GM12878 (cell line): ENCODE measurements around the gene CHSY3. TPM values are rescaled to one million over a fixed set of nuclear protein-coding genes. Genes with fewer than 3 reads are reported as not detected.

Experiments
- ATAC-seq: fragments of 200-7000 bp; cut with Tn5 transposase; 3 replicates; pipeline ENCODE4 v1.9.1; 2020; ENCODE audit warnings: mild to moderate bottlenecking, moderate library complexity
- BruUV-seq: library from RNA; stranded (reverse); fragments of 400-500 nt; replicated peaks from 2 replicates; lab custom pipeline; 2021; lab: Mats Ljungman, UMichigan
- CTCF ChIA-PET: fragments of 300-600 bp; sonication (Branson Sonifier 250); formaldehyde crosslinking; extraction: SDS; loops from one replicate; lab custom pipeline; 2021; ENCODE audit warnings: inconsistent platforms; lab: Yijun Ruan, JAX
- POLR2A ChIA-PET: fragments of 350-600 bp; formaldehyde crosslinking; extraction: SDS; loops from one replicate; lab custom pipeline; 2021; ENCODE audit warnings: inconsistent platforms; lab: Charles Lee
- RAD21 ChIA-PET: fragments of 300-600 bp; sonication (Branson Sonifier 250); formaldehyde crosslinking; loops from one replicate; lab custom pipeline; 2023; ENCODE audit warnings: antibody characterized with exemption; ENCODE audit not compliant: unreplicated experiment; lab: Charles Lee
- SMC1A ChIA-PET: fragments of 300-600 bp; sonication (Branson Sonifier 250); formaldehyde crosslinking; loops from one replicate; lab custom pipeline; 2023; ENCODE audit not compliant: unreplicated experiment, uncharacterized antibody; lab: Charles Lee
- DNase-seq: peaks from one replicate; pipeline ENCODE4 v3.0.0-alpha.2; 2011; ENCODE audit warnings: low read depth, low spot score
- FAIRE-seq: peaks from 3 replicates; lab custom pipeline; 2011; peaks lifted over from hg19 to GRCh38; lab: Jason Lieb, UNC
- H2AFZ ChIP-seq: 2 replicates; pipeline ENCODE4 v1.6.0; 2011; ENCODE audit warnings: low read depth, low read length, control low read depth; ENCODE audit not compliant: control insufficient read depth
- H3K27ac ChIP-seq: 2 replicates; pipeline ENCODE4 v1.5.1; 2011; ENCODE audit warnings: control low read depth; ENCODE audit not compliant: control insufficient read depth, insufficient read depth
- H3K27me3 ChIP-seq, 2 experiments: replicated peaks in 1 of 2; 2 replicates each; pipeline versions ENCODE4 v1.6.0 to v1.6.1; 2011; ENCODE audit warnings: low read length in 1 of 2; ENCODE audit not compliant: control insufficient read depth in 2 of 2, insufficient read depth in 2 of 2
- H3K36me3 ChIP-seq, 2 experiments: 2 replicates each; pipeline ENCODE4 v1.5.1; 2011; ENCODE audit warnings: low read length in 1 of 2; ENCODE audit not compliant: control insufficient read depth in 2 of 2, insufficient read depth in 2 of 2
- H3K4me1 ChIP-seq: 2 replicates; pipeline ENCODE4 v1.6.1; 2011; ENCODE audit warnings: mild to moderate bottlenecking, low read length, moderate library complexity, mixed read lengths; ENCODE audit not compliant: control insufficient read depth, insufficient read depth
- H3K4me2 ChIP-seq: 2 replicates; pipeline ENCODE4 v1.6.0; 2011; ENCODE audit warnings: control low read depth; ENCODE audit not compliant: control insufficient read depth, insufficient read depth
- H3K4me3 ChIP-seq: fragments of 200-600 bp; sonication (generic); 2 replicates; pipeline ENCODE4 v1.5.1; 2016
- H3K79me2 ChIP-seq: 2 replicates; pipeline ENCODE4 v1.6.0; 2011; ENCODE audit warnings: low read length; ENCODE audit not compliant: control insufficient read depth, insufficient read depth
- H3K9ac ChIP-seq: 2 replicates; pipeline ENCODE4 v1.8.0; 2011; ENCODE audit warnings: low read length, control low read depth, mixed read lengths; ENCODE audit not compliant: control insufficient read depth, insufficient read depth
- H3K9me3 ChIP-seq: replicated peaks from 3 replicates; pipeline ENCODE4 v1.5.1; 2011; ENCODE audit warnings: mild to moderate bottlenecking, low read length; ENCODE audit not compliant: control insufficient read depth, insufficient read depth
- H4K20me1 ChIP-seq: 2 replicates; pipeline ENCODE4 v1.6.0; 2011; ENCODE audit not compliant: control insufficient read depth, insufficient read depth
- BHLHE40 ChIP-seq, 2 experiments: fragments of 450-650 bp in 1 of 2; IDR thresholded peaks; 2 replicates each; pipeline ENCODE4 v1.6.1; 2011 to 2017; ENCODE audit warnings: low read depth in 2 of 2, borderline replicate concordance in 1 of 2, improper control_type of control experiment in 1 of 2, low read length in 1 of 2, mild to moderate bottlenecking in 1 of 2
- EED ChIP-seq: sonication (generic); IDR thresholded peaks from 2 replicates; pipeline ENCODE4 v1.6.1; 2016; ENCODE audit warnings: antibody characterized with exemption, low read depth
- FOXM1 ChIP-seq: IDR thresholded peaks from 2 replicates; pipeline ENCODE4 v1.6.1; 2012; ENCODE audit warnings: low read depth, mild to moderate bottlenecking, inconsistent platforms, low read length, moderate library complexity
- HDAC6 ChIP-seq: fragments of 200-600 bp; sonication (generic); IDR thresholded peaks from one replicate; pipeline ENCODE4 v1.8.0; 2017; ENCODE audit warnings: antibody characterized with exemption; ENCODE audit not compliant: unreplicated experiment
- IKZF1 ChIP-seq: fragments of 450-650 bp; conservative IDR thresholded peaks from 2 replicates; pipeline ENCODE4 v1.6.1; 2017; ENCODE audit warnings: antibody characterized with exemption, mild to moderate bottlenecking
- IKZF2 ChIP-seq, 2 experiments: fragments of 450-650 bp; IDR thresholded peaks; 2 replicates each; pipeline ENCODE4 v1.6.1; 2017; ENCODE audit warnings: mild to moderate bottlenecking in 2 of 2, moderate library complexity in 2 of 2
- MTA2 ChIP-seq: fragments of 450-650 bp; IDR thresholded peaks from 2 replicates; pipeline ENCODE4 v1.6.1; 2016; ENCODE audit warnings: low read depth, mild to moderate bottlenecking, moderate library complexity
- NFIC ChIP-seq: IDR thresholded peaks from 2 replicates; pipeline ENCODE4 v1.6.1; 2012; ENCODE audit warnings: low read depth, mild to moderate bottlenecking, inconsistent platforms, low read length, moderate library complexity
- NFYA ChIP-seq: IDR thresholded peaks from 2 replicates; pipeline ENCODE4 v1.6.1; 2011; ENCODE audit warnings: low read depth, mild to moderate bottlenecking, low read length, improper control_type of control experiment, borderline replicate concordance
- PML ChIP-seq: IDR thresholded peaks from 2 replicates; pipeline ENCODE4 v1.6.1; 2012; ENCODE audit warnings: low read length, inconsistent platforms
- POU2F2 ChIP-seq: IDR thresholded peaks from 3 replicates; pipeline ENCODE4 v1.6.1; 2011; ENCODE audit warnings: low read depth, mild to moderate bottlenecking, low read length, borderline replicate concordance
- RAD51 ChIP-seq: fragments of 450-650 bp; IDR thresholded peaks from 2 replicates; pipeline ENCODE4 v1.6.1; 2016; ENCODE audit warnings: moderate library complexity, mild to moderate bottlenecking, inconsistent platforms
- TCF3 ChIP-seq: IDR thresholded peaks from 2 replicates; pipeline ENCODE4 v1.6.1; 2012; ENCODE audit warnings: low read depth, mild to moderate bottlenecking, low read length, borderline replicate concordance; ENCODE audit not compliant: insufficient read depth
- ZNF217 ChIP-seq: fragments of 450-650 bp; IDR thresholded peaks from 2 replicates; pipeline ENCODE4 v1.6.1; 2017; ENCODE audit warnings: antibody characterized with exemption, mild to moderate bottlenecking
- ZSCAN29 ChIP-seq: fragments of 450-650 bp; IDR thresholded peaks from 2 replicates; pipeline ENCODE4 v1.6.1; 2017; ENCODE audit warnings: mild to moderate bottlenecking, moderate library complexity
- in situ Hi-C: fragments of 300-500 bp; cut with MboI; formaldehyde crosslinking; loops from 9 replicates; pipeline ENCODE4 v1.14.3; 2018; ENCODE audit warnings: mixed read lengths
- intact Hi-C: fragments of 100-400 bp; cut with micrococcal nuclease; formaldehyde crosslinking; loops from one replicate; pipeline ENCODE4 v1.14.2; 2022; ENCODE audit not compliant: unreplicated experiment
- polyA plus RNA-seq, 11 experiments: library from polyadenylated mRNA; depleted of rRNA in 4 of 11; unstranded in 6 of 11; stranded (reverse) in 5 of 11; fragments of >200 nt; fragmentation: Nextera tagmentation in 4 of 11; fragmentation: Illumina TruSeq in 1 of 11; extraction: Ambion mirVana in 4 of 11; extraction: Trizol in 1 of 11; gene quantifications; 1 replicate in 1 of 11; 2 replicates in 10 of 11; pipeline versions ENCODE4 v1.2.1 to v1.2.3, GENCODE V29; 2011 to 2016; ENCODE audit warnings: inconsistent platforms in 2 of 11, missing spikeins in 2 of 11, low read depth in 1 of 11
- total RNA-seq, 4 experiments: library from RNA; depleted of rRNA in 3 of 4; stranded (reverse); fragments of >200 nt in 3 of 4; fragmentation: Illumina TruSeq in 1 of 4; extraction: Trizol in 1 of 4; gene quantifications; 2 replicates each; pipeline versions ENCODE4 v1.2.1 to v1.2.3, GENCODE V29; 2013 to 2021
- TF ChIP-seq, protein P1 (sequence below): IDR thresholded peaks from 2 replicates; pipeline ENCODE4 v1.6.1; 2011; ENCODE audit warnings: borderline replicate concordance, low read depth, mild to moderate bottlenecking, moderate library complexity, mixed read lengths, low read length; ENCODE audit not compliant: insufficient read depth; ENCODE audit errors: extremely low read length
- TF ChIP-seq, protein P2 (sequence below): fragments of 450-650 bp; IDR thresholded peaks from 2 replicates; pipeline ENCODE4 v1.6.1; 2017; ENCODE audit warnings: mild to moderate bottlenecking, low read depth, inconsistent platforms; ENCODE audit not compliant: poor library complexity, severe bottlenecking
- TF ChIP-seq, protein P3 (sequence below): fragments of 450-650 bp; IDR thresholded peaks from 2 replicates; pipeline ENCODE4 v1.6.1; 2016; ENCODE audit warnings: mild to moderate bottlenecking

CHSY3 gene
- total and polyA plus RNA-seq, 10 of the 15 experiments (the other 5 are each of a cell fraction or from before 2014, with no cell fraction given) = not detected

DNA sequence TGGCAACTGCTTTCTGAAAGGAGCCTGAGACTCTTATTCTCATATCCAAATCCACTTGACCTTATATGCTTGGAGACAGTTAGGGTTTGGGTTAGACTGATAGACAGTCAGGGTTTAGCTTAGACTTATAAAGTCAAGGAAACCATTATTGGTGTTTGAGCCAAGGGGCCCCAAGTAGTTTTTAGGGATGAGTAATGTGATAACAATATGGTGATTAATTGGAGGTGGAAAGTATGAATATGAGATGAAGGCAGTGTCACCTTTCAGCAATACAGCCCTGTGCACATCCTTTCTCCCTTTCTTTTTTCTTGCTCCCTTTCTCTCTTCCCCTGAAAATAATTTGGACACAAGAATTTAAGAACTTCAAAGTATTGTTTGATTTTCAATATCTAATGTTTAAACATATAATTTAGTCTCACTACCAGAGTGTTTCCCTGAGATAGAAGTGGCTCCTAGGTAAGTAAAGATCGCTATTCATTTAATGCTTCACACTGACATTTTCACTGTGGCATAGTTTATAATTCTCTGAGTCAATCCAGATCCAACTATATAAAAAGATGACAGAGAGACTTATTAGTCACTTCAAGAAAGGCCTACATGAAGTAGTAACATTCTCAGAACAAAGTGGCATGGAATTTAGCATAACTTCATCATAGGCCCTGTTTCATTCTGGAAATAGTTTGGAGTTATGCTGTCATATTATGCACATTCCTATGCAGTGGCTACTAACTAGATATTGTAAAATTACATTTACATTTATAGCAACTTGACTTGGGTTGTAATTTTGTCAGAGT lies 200.8 kb downstream of the CHSY3 start (continued):
- TF ChIP-seq NFIC (no peak), RAD51 (no peak), ZSCAN29 (no peak), ZNF217 (no peak), IKZF1 (no peak), HDAC6 (no peak), PML (no peak), FOXM1 (no peak), POU2F2 (no peak)
- TF ChIP-seq, protein P1, sequence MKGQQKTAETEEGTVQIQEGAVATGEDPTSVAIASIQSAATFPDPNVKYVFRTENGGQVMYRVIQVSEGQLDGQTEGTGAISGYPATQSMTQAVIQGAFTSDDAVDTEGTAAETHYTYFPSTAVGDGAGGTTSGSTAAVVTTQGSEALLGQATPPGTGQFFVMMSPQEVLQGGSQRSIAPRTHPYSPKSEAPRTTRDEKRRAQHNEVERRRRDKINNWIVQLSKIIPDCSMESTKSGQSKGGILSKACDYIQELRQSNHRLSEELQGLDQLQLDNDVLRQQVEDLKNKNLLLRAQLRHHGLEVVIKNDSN = no peak
- TF ChIP-seq, all 136 proteins: peak for 0

DNA sequence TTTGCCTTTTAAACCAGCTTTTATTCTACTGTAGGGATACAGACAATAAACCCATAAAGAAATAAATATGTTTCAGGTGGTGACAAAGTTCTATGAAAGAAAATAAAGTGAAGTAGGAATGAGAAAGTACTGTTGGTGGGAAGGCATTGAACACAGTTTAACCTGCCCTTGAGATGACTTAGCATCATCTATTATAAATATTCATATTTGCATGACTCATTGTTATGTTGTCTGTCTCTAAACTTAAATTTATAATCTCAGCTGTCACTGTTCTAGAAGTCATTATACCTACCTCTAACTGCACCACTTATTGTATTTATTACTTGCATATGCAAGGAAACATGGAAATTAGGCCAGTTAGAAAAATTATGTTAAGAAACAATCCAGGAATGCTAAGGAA lies 202.2 kb downstream of the CHSY3 start:
- H2AFZ ChIP-seq = no peak overlapping the region
- FAIRE-seq (no peak), DNase-seq (no peak), ATAC-seq (no peak)
- no peaks in the 10 kb centered on the region for H3K4me1 ChIP-seq
- intact Hi-C loops = loop anchor here (5.0 kb wide), 1 partner anchor 1311 kb away; no protein-coding TSS in a partner anchor
- ChIA-PET POLR2A (no interaction called here), SMC1A (interaction anchor here (1.6 kb wide), 1 partner anchor 35 kb away, joined by 7 read pairs; no protein-coding TSS in a partner anchor), CTCF (interaction anchor here (1.1 to 1.3 kb wide), 2 partner anchors 32 to 36 kb away, joined by 3 to 5 read pairs; no protein-coding TSS in a partner anchor), RAD21 (interaction anchor here (0.9 kb wide), 1 partner anchor 35 kb away, joined by 4 read pairs; no protein-coding TSS in a partner anchor)
- no peaks in the 10 kb centered on the region for H4K20me1 ChIP-seq
- no TSS peak for BruUV-seq
- no peak overlapping the region for H3K4me2 ChIP-seq
- H3K36me3 ChIP-seq = no peaks in the 10 kb centered on the region
- H3K9ac ChIP-seq = no peak overlapping the region
- H3K79me2 ChIP-seq = no peaks in the 10 kb centered on the region
- no peak overlapping the region for H3K4me3 ChIP-seq
- H3K27ac ChIP-seq = no peak overlapping the region
- in situ Hi-C loops = loop anchor here (25.0 kb wide), 1 partner anchor 1306 kb away; no protein-coding TSS in a partner anchor
- no peaks in the 10 kb centered on the region for H3K27me3 ChIP-seq
- H3K9me3 ChIP-seq = no peaks in the 10 kb centered on the region
- TF ChIP-seq, protein P2, sequence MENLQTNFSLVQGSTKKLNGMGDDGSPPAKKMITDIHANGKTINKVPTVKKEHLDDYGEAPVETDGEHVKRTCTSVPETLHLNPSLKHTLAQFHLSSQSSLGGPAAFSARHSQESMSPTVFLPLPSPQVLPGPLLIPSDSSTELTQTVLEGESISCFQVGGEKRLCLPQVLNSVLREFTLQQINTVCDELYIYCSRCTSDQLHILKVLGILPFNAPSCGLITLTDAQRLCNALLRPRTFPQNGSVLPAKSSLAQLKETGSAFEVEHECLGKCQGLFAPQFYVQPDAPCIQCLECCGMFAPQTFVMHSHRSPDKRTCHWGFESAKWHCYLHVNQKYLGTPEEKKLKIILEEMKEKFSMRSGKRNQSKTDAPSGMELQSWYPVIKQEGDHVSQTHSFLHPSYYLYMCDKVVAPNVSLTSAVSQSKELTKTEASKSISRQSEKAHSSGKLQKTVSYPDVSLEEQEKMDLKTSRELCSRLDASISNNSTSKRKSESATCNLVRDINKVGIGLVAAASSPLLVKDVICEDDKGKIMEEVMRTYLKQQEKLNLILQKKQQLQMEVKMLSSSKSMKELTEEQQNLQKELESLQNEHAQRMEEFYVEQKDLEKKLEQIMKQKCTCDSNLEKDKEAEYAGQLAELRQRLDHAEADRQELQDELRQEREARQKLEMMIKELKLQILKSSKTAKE = no peak
- TF ChIP-seq, protein P3, sequence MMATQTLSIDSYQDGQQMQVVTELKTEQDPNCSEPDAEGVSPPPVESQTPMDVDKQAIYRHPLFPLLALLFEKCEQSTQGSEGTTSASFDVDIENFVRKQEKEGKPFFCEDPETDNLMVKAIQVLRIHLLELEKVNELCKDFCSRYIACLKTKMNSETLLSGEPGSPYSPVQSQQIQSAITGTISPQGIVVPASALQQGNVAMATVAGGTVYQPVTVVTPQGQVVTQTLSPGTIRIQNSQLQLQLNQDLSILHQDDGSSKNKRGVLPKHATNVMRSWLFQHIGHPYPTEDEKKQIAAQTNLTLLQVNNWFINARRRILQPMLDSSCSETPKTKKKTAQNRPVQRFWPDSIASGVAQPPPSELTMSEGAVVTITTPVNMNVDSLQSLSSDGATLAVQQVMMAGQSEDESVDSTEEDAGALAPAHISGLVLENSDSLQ = no peak
- no peak for TF ChIP-seq EED
- TF ChIP-seq IKZF2 (IDR thresholded peaks at IDR 0.05) = no peak
- TF ChIP-seq POU2F2 = no peak
- no peak for TF ChIP-seq BHLHE40 (IDR thresholded peaks at IDR 0.05; ENCODE audit: borderline replicate concordance in 1 of 2, low read depth in 2 of 2, low read length in 1 of 2)
- TF ChIP-seq TCF3 = no peak
- no peak for TF ChIP-seq RAD51
- TF ChIP-seq MTA2 = no peak
- TF ChIP-seq, protein P1 = no peak
- no peak for TF ChIP-seq NFYA
